Vagina (tissue), 2 donors: ENCODE results near the gene CRYZL1.
"Not testable (repeated sequence)": the region's sequence is repeated elsewhere in the genome, so short reads cannot be mapped to it uniquely, and the experiment has no call there.

ENCODE experiments used
- POLR2A ChIP-seq, 2 donors: fragments of 450-650 bp; IDR thresholded peaks; one replicate each; pipeline ENCODE4 v1.6.1; 2017; ENCODE audit warnings: antibody characterized with exemption in 2 of 2, mild to moderate bottlenecking in 2 of 2, moderate library complexity in 2 of 2
- POLR2AphosphoS5 ChIP-seq, 2 donors: sonication (generic); formaldehyde crosslinking; IDR thresholded peaks; one replicate each; pipeline ENCODE4 v1.9.0; 2017; ENCODE audit warnings: antibody characterized with exemption in 2 of 2, mild to moderate bottlenecking in 2 of 2, low read depth in 1 of 2; ENCODE audit not compliant: insufficient read depth in 1 of 2
- TF ChIP-seq, protein P1 (sequence below), 3 experiments: fragments of 450-650 bp in 2 of 3; fragments of 200-600 bp in 1 of 3; sonication (generic) in 1 of 3; IDR thresholded peaks; one replicate each; pipeline ENCODE4 v1.5.1; 2017 to 2019; ENCODE audit warnings: antibody characterized with exemption in 3 of 3, mild to moderate bottlenecking in 2 of 3, moderate library complexity in 2 of 3

DNA sequence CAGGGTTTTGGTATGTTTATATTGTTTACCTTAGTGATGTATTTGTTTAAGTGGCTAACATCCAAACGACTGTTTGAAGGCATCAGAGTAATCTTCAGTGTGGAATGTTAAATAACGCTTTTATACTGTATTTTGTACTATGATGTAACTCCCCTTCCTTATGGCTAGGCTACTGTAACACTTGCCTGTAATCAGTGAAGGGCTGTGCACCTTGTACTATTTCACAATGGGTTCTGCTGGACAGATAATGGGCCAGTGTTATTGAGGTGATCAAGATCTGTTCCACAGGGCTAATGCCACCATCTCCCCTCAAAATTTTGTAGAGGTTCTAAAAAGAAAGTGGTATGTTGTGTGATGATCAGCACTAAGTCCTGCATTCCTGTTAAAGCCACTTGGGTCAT lies 64.8 kb downstream of the CRYZL1 start:
- TF ChIP-seq, protein P1, sequence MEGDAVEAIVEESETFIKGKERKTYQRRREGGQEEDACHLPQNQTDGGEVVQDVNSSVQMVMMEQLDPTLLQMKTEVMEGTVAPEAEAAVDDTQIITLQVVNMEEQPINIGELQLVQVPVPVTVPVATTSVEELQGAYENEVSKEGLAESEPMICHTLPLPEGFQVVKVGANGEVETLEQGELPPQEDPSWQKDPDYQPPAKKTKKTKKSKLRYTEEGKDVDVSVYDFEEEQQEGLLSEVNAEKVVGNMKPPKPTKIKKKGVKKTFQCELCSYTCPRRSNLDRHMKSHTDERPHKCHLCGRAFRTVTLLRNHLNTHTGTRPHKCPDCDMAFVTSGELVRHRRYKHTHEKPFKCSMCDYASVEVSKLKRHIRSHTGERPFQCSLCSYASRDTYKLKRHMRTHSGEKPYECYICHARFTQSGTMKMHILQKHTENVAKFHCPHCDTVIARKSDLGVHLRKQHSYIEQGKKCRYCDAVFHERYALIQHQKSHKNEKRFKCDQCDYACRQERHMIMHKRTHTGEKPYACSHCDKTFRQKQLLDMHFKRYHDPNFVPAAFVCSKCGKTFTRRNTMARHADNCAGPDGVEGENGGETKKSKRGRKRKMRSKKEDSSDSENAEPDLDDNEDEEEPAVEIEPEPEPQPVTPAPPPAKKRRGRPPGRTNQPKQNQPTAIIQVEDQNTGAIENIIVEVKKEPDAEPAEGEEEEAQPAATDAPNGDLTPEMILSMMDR (IDR thresholded peaks at IDR 0.05): not testable (repeated sequence)
- not testable (repeated sequence) for TF ChIP-seq POLR2AphosphoS5 (IDR thresholded peaks at IDR 0.05; ENCODE audit: insufficient read depth in 1 of 2, low read depth in 1 of 2); POLR2A (IDR thresholded peaks at IDR 0.05)
